Measurements from ENCODE around the gene FAM204A. TPM values are rescaled to one million over a fixed set of nuclear protein-coding genes. Genes with fewer than 3 reads are reported as not detected.

The FAM204A gene
- total RNA-seq, result 36.4 and 49.4 TPM in 2 replicates

DNA sequence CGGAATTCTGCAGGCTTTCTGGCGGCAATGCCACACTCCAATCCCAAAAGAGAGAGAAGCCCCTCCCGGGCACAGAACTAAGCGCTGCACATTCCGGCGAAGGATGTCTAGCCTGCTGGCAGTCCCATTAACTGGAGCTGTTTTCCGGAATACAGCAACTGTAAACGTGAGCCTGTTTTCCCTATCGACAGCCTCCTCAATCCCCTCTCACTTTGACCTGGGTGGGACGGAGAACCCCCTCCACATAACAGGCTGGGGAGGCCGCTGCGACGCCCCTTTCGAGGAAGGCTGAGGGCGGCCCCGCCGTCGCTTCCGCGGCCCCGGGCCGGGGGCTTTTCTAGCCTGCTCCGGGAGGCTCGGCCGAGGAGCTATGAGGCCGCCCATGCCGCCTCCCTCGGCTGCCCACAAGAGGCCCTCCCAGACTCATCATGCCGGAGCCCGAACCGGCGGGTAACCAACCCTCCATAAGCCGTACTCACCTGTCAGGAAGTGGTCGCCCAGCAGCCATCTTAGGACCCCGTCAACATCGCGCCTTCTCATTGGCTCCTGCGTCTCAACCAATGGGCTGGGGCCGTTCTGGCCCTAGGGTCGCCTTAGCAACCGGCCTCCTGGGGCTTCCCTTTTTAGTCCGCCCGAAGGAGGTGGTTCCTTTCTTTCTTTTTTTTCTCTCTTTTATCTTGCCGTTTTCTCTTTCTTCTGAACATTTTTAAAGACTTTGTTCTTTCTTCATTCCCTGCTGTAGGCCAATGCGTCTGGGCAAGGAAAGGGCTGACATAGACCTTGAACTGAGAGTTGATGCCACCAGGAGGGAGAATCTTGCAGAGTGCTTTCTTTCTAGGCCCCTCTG, at the start of gene FAM204A:
TSS of gene FAM204A (minus strand) at position 534 of the 847 bp plus-strand sequence. CDS start 5,909 bp downstream, outside the sequence.
- TF ChIP-seq CTCF (conservative IDR thresholded peaks at IDR 0.05; ENCODE audit: low read depth, low read length), result no peak
- DNase-seq (ENCODE audit: low read depth), result peak; percentile 59
- peak within 1 kb of the TSS; percentile 69 for H3K4me3 ChIP-seq (ENCODE audit: low read depth, low read length)

- TF ChIP-seq CTCF (conservative IDR thresholded peaks at IDR 0.05; ENCODE audit: low read depth, low read length), result no peak
- no peak for DNase-seq (ENCODE audit: low read depth)
- H3K4me3 ChIP-seq (ENCODE audit: low read depth, low read length), result no peak overlapping the region
Measured at GRCh38 chr10:118383699-118384098, 41.6 kb upstream of the FAM204A start.

- no peak for TF ChIP-seq CTCF (conservative IDR thresholded peaks at IDR 0.05; ENCODE audit: low read depth, low read length)
- H3K4me3 ChIP-seq (ENCODE audit: low read depth, low read length), result no peak overlapping the region
- DNase-seq (ENCODE audit: low read depth), result no peak
Measured at GRCh38 chr10:118383063-118383689, 41.1 kb upstream of the FAM204A start.

DNA sequence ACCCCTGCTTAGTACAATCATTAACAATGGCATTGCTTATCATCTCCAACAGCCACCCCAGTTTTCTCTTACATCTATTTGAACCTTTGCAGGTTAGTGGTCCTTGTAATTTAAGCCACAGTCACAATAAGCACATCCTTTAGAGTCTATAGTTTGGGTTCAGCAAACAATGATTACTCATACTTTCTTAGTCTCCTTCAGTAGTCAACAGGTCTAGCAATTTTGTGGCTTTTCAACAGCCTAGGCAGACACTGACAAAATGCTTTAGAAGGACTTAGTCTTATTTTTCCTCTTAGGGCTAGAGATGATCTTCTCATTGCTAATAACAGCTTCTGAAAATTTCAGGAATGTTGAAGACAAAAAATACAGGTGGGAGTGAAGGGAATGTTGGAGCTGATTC, 32.3 kb upstream of the FAM204A start:
- DNase-seq (ENCODE audit: low read depth), result peak; percentile 18
- H3K4me3 ChIP-seq (ENCODE audit: low read depth, low read length), result no peak overlapping the region
- TF ChIP-seq CTCF (conservative IDR thresholded peaks at IDR 0.05; ENCODE audit: low read depth, low read length), result no peak

DNA sequence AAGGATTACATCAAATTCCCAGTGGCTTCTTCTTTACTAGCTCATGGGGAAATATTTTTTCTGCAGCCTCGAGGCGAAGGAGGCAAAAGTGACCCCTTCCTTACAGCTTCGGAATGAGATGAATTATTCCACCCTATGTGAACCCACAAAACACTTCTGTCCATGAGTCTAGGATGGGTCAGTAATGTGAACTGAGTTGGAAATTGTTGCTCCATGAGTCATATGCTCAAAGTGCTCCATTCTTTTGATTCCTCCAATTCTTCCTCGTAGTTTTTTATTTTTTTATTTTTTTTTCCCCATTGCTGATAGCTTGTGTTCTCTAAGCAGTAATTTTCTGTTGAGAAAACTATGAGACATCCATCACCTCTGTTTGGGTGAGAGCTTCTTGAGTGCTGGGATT, 31.7 kb upstream of the FAM204A start:
- DNase-seq (ENCODE audit: low read depth), result peak; percentile 64
- TF ChIP-seq CTCF (conservative IDR thresholded peaks at IDR 0.05; ENCODE audit: low read depth, low read length), result no peak
- no peak overlapping the region for H3K4me3 ChIP-seq (ENCODE audit: low read depth, low read length)

- TF ChIP-seq CTCF (conservative IDR thresholded peaks at IDR 0.05; ENCODE audit: low read depth, low read length), result no peak
- no peak overlapping the region for H3K4me3 ChIP-seq (ENCODE audit: low read depth, low read length)
- no peak for DNase-seq (ENCODE audit: low read depth)
Measured at GRCh38 chr10:118370499-118370898, 28.4 kb upstream of the FAM204A start.

All from epithelial cell of proximal tubule (primary cell).